Panc1 (cell line): ENCODE measurements around the gene CDKAL1.

Experiments
- CTCF ChIP-seq: fragments of 450-650 bp; IDR thresholded peaks from 2 replicates; pipeline ENCODE4 v1.5.1; 2017; ENCODE audit warnings: mild to moderate bottlenecking
- TF ChIP-seq, protein P1 (sequence below), 2 experiments: IDR thresholded peaks; 2 replicates each; pipeline ENCODE4 v1.6.1; 2011 to 2012; ENCODE audit warnings: low read depth in 2 of 2, control low read depth in 1 of 2, low read length in 1 of 2, mild to moderate bottlenecking in 1 of 2, moderate library complexity in 1 of 2; ENCODE audit not compliant: insufficient read depth in 1 of 2

DNA sequence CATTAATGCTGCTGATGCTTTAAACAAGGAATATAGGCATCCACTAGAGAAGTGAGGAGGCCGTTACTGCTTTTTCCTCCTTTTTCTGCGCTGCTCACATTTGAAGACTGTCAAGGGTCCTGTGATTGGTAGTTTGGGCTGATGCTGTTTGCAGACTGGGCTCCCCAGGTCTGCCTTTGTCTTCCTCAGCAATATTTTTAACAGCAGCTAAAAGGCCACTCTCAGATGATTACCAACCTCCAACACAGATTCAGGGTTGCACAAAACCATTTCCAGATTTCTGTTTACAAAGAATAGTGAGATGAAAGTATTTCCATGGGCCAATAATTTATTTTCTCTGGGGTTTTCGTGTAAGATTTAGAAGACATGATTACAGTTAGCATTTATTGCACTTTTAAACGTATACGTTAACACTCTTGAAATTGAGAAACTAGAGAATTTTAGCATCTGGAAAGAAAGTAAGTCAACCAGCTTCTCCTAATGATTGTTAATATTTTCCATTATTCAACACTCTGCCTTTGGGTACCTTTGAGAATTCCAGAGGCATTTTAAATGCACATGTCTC is 584.0 kb downstream of the CDKAL1 start:
- TF ChIP-seq CTCF: no peak
- TF ChIP-seq, protein P1, sequence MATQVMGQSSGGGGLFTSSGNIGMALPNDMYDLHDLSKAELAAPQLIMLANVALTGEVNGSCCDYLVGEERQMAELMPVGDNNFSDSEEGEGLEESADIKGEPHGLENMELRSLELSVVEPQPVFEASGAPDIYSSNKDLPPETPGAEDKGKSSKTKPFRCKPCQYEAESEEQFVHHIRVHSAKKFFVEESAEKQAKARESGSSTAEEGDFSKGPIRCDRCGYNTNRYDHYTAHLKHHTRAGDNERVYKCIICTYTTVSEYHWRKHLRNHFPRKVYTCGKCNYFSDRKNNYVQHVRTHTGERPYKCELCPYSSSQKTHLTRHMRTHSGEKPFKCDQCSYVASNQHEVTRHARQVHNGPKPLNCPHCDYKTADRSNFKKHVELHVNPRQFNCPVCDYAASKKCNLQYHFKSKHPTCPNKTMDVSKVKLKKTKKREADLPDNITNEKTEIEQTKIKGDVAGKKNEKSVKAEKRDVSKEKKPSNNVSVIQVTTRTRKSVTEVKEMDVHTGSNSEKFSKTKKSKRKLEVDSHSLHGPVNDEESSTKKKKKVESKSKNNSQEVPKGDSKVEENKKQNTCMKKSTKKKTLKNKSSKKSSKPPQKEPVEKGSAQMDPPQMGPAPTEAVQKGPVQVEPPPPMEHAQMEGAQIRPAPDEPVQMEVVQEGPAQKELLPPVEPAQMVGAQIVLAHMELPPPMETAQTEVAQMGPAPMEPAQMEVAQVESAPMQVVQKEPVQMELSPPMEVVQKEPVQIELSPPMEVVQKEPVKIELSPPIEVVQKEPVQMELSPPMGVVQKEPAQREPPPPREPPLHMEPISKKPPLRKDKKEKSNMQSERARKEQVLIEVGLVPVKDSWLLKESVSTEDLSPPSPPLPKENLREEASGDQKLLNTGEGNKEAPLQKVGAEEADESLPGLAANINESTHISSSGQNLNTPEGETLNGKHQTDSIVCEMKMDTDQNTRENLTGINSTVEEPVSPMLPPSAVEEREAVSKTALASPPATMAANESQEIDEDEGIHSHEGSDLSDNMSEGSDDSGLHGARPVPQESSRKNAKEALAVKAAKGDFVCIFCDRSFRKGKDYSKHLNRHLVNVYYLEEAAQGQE (IDR thresholded peaks at IDR 0.05; ENCODE audit: insufficient read depth in 1 of 2, low read depth in 2 of 2, low read length in 1 of 2): no peak
